Activated CD4-positive, alpha-beta memory T cell treated with anti-CD3 and anti-CD28 coated beads, Interleukin-2, amount 10 ng/mL, durations not matched to agents 7 days and 5 days (primary cell): ENCODE results near the gene ZIC4. TPM values are rescaled to one million over a fixed set of nuclear protein-coding genes. Genes with fewer than 3 reads are reported as not detected.

ENCODE experiments used
- CTCF ChIA-PET: fragments of 350-600 bp; sonication (Branson Sonifier 250); formaldehyde crosslinking; loops from one replicate; lab custom pipeline; 2021; ENCODE audit warnings: antibody characterized with exemption, inconsistent platforms; lab: Charles Lee
- POLR2A ChIA-PET: fragments of 350-600 bp; sonication (Branson Sonifier 250); formaldehyde crosslinking; loops from one replicate; lab custom pipeline; 2021; ENCODE audit warnings: antibody characterized with exemption; lab: Charles Lee
- DNase-seq: peaks from one replicate; pipeline ENCODE4 v3.0.0-alpha.2; 2020
- H3K27ac Mint-ChIP-seq: one replicate; pipeline ENCODE4 v1.8.0; 2021; ENCODE audit warnings: mild to moderate bottlenecking, mixed read lengths
- H3K27me3 Mint-ChIP-seq: one replicate; pipeline ENCODE4 v1.8.0; 2021; ENCODE audit warnings: mixed read lengths
- H3K36me3 Mint-ChIP-seq: one replicate; pipeline ENCODE4 v1.8.0; 2021; ENCODE audit warnings: low read depth, mixed read lengths
- H3K4me1 Mint-ChIP-seq: one replicate; pipeline ENCODE4 v1.8.0; 2021; ENCODE audit warnings: mixed read lengths
- H3K4me3 Mint-ChIP-seq: one replicate; pipeline ENCODE4 v1.8.0; 2021; ENCODE audit warnings: mild to moderate bottlenecking, mixed read lengths
- H3K9me3 Mint-ChIP-seq: one replicate; pipeline ENCODE4 v1.8.0; 2021; ENCODE audit warnings: mixed read lengths
- total RNA-seq, 2 experiments: library from RNA; stranded (reverse); gene quantifications; one replicate each; pipeline ENCODE4 v1.2.3, GENCODE V29; 2021

Gene ZIC4
- total RNA-seq, 2 experiments from 2014 or later: not detected

GRCh38 chr3:147407498-147408187 is 1.3 kb upstream of the ZIC4 start:
- ChIA-PET POLR2A (no interaction called here), CTCF (no interaction called here)
- Mint-ChIP-seq H3K4me1 (peaks cover 19% of the 10 kb centered on the region), H3K4me3 (no peak overlapping the region), H3K36me3 (peaks cover 32% of the 10 kb centered on the region), H3K27ac (no peak overlapping the region), H3K27me3 (peaks cover 76% of the 10 kb centered on the region), H3K9me3 (peaks cover 11% of the 10 kb centered on the region)
- DNase-seq: no peak

- CTCF ChIA-PET: no interaction called here
These were observed 763 bp upstream of the ZIC4 start for GRCh38 chr3:147407114-147407497.

GRCh38 chr3:147405231-147406027 is 914 bp downstream of the ZIC4 start:
- Mint-ChIP-seq H3K4me1 (peaks cover 2% of the 10 kb centered on the region), H3K9me3 (peaks cover 9% of the 10 kb centered on the region), H3K27me3 (peaks cover 55% of the 10 kb centered on the region), H3K4me3 (no peak overlapping the region), H3K36me3 (peaks cover 20% of the 10 kb centered on the region), H3K27ac (no peak overlapping the region)
- ChIA-PET POLR2A (no interaction called here), CTCF (no interaction called here)
- no peak for DNase-seq

More at GRCh38 chr3:147407114-147407497, 763 bp upstream of the ZIC4 start:
- POLR2A ChIA-PET: no interaction called here
- Mint-ChIP-seq H3K36me3 (peaks cover 32% of the 10 kb centered on the region), H3K27ac (no peak overlapping the region), H3K9me3 (peaks cover 11% of the 10 kb centered on the region), H3K27me3 (peaks cover 71% of the 10 kb centered on the region), H3K4me1 (peaks cover 14% of the 10 kb centered on the region), H3K4me3 (no peak overlapping the region)
- no peak for DNase-seq

- peaks cover 55% of the 10 kb centered on the region for H3K27me3 Mint-ChIP-seq
- peaks cover 20% of the 10 kb centered on the region for H3K36me3 Mint-ChIP-seq
- POLR2A ChIA-PET: no interaction called here
These were observed 1.5 kb downstream of the ZIC4 start for GRCh38 chr3:147404800-147405230.

GRCh38 chr3:147404000-147404799 is 2.1 kb downstream of the ZIC4 start:
- Mint-ChIP-seq H3K4me1 (peaks cover 2% of the 10 kb centered on the region), H3K27ac (no peak overlapping the region), H3K4me3 (no peak overlapping the region), H3K27me3 (peaks cover 51% of the 10 kb centered on the region), H3K36me3 (peaks cover 17% of the 10 kb centered on the region), H3K9me3 (peaks cover 9% of the 10 kb centered on the region)
- ChIA-PET CTCF (no interaction called here), POLR2A (no interaction called here)
- no peak for DNase-seq

More at GRCh38 chr3:147404800-147405230, 1.5 kb downstream of the ZIC4 start:
- Mint-ChIP-seq H3K4me1 (peaks cover 2% of the 10 kb centered on the region), H3K9me3 (peaks cover 9% of the 10 kb centered on the region), H3K27ac (no peak overlapping the region), H3K4me3 (no peak overlapping the region)
- DNase-seq: no peak
- CTCF ChIA-PET: no interaction called here

GRCh38 chr3:147403511-147403910 is 2.8 kb downstream of the ZIC4 start:
- peaks cover 12% of the 10 kb centered on the region for H3K36me3 Mint-ChIP-seq
- no peak overlapping the region for H3K27ac Mint-ChIP-seq
- peaks cover 8% of the 10 kb centered on the region for H3K9me3 Mint-ChIP-seq
- POLR2A ChIA-PET: no interaction called here
- no peak overlapping the region for H3K4me3 Mint-ChIP-seq
- CTCF ChIA-PET: no interaction called here
- DNase-seq: no peak
- H3K4me1 Mint-ChIP-seq: peaks cover 2% of the 10 kb centered on the region
- H3K27me3 Mint-ChIP-seq: peaks cover 49% of the 10 kb centered on the region

GRCh38 chr3:147402159-147402558 is 4.2 kb downstream of the ZIC4 start:
- no peaks in the 10 kb centered on the region for H3K36me3 Mint-ChIP-seq
- ChIA-PET CTCF (no interaction called here), POLR2A (no interaction called here)
- no peaks in the 10 kb centered on the region for H3K4me1 Mint-ChIP-seq
- no peak overlapping the region for H3K4me3 Mint-ChIP-seq
- H3K27me3 Mint-ChIP-seq: peaks cover 51% of the 10 kb centered on the region
- H3K27ac Mint-ChIP-seq: no peak overlapping the region
- H3K9me3 Mint-ChIP-seq: peaks cover 5% of the 10 kb centered on the region
- no peak for DNase-seq

DNA sequence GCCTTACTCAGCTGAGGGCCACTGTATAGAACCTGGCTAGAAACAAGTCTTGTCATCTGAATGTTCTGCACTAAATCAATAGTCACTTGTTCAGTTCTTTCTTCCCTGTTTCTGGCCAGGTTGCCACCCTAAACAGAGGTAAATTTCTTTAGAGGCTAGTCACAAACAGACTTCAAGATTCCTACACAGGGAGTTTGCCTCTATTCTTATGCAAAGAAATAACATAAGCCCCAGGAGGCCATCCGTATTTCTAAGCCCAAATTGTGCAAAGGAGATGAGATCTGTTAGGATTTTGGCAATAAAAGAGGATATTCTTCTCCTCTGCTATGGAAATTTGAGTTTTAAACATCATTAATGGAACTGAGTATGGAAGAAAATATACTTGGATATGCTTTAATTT is 4.9 kb downstream of the ZIC4 start:
- Mint-ChIP-seq H3K4me3 (no peak overlapping the region), H3K9me3 (peaks cover 8% of the 10 kb centered on the region), H3K4me1 (no peaks in the 10 kb centered on the region), H3K27ac (no peak overlapping the region), H3K36me3 (no peaks in the 10 kb centered on the region), H3K27me3 (peaks cover 49% of the 10 kb centered on the region)
- CTCF ChIA-PET: no interaction called here
- POLR2A ChIA-PET: no interaction called here
- no peak for DNase-seq

DNA sequence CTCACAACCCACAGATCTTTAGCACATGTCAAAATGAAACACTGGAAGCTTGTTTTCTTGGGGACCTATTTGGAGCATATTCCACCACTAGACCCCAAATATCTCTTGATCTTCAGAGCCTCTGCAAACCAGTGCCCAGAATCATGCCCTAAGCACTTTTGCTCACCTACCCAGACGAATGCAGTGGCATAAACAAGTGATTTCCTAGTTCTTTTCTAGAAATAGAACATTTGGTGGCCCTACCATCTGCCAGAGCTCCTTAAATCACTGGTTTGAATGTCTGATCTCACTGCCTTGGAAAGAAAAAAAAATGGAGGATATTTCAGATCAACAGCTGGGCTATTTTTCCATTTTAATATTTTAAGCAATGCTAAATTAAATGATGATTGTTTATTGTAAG is 5.3 kb downstream of the ZIC4 start:
- ChIA-PET POLR2A (no interaction called here), CTCF (no interaction called here)
- Mint-ChIP-seq H3K9me3 (peaks cover 8% of the 10 kb centered on the region), H3K4me1 (no peaks in the 10 kb centered on the region), H3K27me3 (peaks cover 47% of the 10 kb centered on the region), H3K27ac (no peak overlapping the region), H3K4me3 (no peak overlapping the region), H3K36me3 (no peaks in the 10 kb centered on the region)
- DNase-seq: no peak

DNA sequence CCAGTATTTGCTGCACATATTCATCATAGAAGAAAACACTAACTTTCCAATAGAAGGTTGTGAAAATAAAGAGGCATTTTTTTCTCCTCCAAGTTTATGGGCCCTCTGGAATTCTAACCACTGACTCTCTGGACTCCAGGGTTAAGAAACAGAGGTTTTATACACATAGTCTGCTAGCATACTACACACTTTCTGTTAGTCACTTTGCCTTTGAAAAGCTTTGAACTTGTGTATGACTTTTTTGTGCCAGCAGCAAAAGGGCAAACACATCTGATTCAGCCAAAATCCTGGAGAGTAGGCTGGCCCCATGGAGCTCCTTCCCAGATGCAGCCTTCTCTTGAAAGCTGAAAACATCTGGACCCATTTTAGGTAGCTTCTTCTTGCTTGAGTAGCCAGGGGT is 6.2 kb downstream of the ZIC4 start:
- POLR2A ChIA-PET: no interaction called here

DNA sequence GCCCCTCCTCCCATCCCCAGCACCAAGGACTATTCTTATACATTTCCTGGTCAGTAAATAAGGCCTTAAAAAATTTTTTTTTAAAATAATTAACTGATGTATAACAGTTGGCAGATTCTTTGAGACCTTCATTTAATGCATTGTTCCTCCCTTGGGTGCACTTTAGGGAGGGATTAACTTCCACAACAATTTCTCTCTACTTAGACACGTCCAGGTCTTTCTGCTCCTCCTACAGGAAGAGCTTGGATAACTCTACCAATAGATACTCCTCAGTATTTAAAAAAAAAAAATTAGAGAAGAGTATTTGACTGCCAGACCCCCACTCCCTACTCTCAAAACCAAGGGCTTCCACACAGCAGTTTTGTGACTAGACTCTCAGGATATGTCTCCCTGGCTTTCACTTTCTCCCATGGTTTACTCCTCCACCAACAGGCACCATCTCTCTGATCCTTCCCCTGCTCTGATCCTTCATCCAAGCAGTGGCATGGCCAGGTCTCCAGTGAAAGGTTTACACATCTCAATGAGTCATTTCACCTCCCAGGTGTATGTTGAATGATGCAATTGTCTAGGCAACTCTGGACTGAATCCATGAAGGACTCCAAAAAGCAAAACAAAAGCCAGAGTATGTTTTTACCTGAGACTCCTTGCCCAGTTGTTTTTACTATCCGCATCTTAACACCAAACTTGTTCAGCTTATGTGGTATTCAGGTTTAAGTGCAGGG is 7.4 kb downstream of the ZIC4 start:
- POLR2A ChIA-PET: no interaction called here

More for the DNA sequence above, 6.2 kb downstream of the ZIC4 start:
- H3K27me3 Mint-ChIP-seq: peaks cover 46% of the 10 kb centered on the region
- H3K36me3 Mint-ChIP-seq: no peaks in the 10 kb centered on the region
- no peaks in the 10 kb centered on the region for H3K4me1 Mint-ChIP-seq
- no peak overlapping the region for H3K27ac Mint-ChIP-seq
- DNase-seq: no peak
- CTCF ChIA-PET: no interaction called here
- no peak overlapping the region for H3K4me3 Mint-ChIP-seq
- peaks cover 8% of the 10 kb centered on the region for H3K9me3 Mint-ChIP-seq

DNA sequence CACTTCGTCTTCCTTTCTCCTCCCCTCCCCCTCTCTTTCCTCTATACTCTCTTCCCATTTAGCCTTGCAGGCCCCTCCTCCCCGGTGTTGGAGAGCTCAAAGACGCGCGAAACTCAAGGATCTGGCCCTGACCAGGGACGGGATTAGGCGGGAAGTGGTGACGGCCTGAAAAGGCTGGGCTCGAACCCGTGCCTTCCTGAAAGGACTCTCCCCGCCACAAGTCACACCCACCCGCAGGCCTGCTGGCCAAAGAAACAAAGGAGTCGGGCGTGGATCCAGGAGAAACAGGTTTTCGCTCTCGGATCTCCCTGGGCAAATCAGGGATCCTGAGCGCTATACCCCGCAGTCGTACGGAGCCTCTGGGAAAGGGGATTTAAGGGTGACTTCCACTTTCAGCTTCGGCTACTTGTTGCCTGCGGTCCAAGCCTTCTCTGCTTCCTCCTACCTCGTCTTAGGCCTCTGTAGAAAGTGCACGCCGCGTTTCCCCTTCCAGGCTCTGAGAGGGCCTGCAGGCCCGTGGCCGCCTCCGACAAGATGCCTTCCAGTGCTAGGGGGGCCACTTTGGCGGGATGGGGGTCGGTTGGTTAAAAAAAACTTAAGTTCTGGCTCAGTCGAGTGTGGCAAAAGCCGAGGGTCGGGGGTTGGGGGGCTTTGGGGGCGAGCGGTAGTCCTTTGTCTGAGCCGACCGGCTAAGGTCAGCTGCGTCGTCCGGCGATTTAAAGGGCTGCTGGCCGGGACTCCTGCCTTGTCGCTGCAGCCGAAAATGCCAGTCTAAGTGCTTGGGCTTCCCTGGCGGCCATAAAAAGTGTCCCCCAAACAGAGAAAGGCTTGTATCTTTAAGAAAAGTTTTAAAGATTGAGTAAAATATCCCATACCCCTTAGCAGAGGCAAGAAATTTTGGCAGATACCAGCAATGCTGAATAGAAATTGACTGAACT is 8.2 kb downstream of the ZIC4 start:
- DNase-seq: no peak
- ChIA-PET POLR2A (no interaction called here), CTCF (interaction anchor here (0.6 kb wide), 1 partner anchor 22 kb away, joined by 4 read pairs; no protein-coding TSS in a partner anchor)
- no peaks in the 10 kb centered on the region for H3K4me1 Mint-ChIP-seq
- H3K36me3 Mint-ChIP-seq: peaks cover 8% of the 10 kb centered on the region
- peaks cover 46% of the 10 kb centered on the region for H3K27me3 Mint-ChIP-seq
- peaks cover 10% of the 10 kb centered on the region for H3K9me3 Mint-ChIP-seq
- no peak overlapping the region for H3K4me3 Mint-ChIP-seq
- no peak overlapping the region for H3K27ac Mint-ChIP-seq

More for the DNA sequence above, 7.4 kb downstream of the ZIC4 start:
- peaks cover 7% of the 10 kb centered on the region for H3K36me3 Mint-ChIP-seq
- H3K4me1 Mint-ChIP-seq: no peaks in the 10 kb centered on the region
- no peak overlapping the region for H3K4me3 Mint-ChIP-seq
- H3K27ac Mint-ChIP-seq: no peak overlapping the region
- peaks cover 48% of the 10 kb centered on the region for H3K27me3 Mint-ChIP-seq
- H3K9me3 Mint-ChIP-seq: peaks cover 9% of the 10 kb centered on the region
- no peak for DNase-seq
- CTCF ChIA-PET: no interaction called here
